ENCODE measurements around the gene ZNF430.
A peak's percentile ranks its signal among the peaks of the same experiment; 100 is the strongest.
"Not testable (repeated sequence)": the region's sequence is repeated elsewhere in the genome, so short reads cannot be mapped to it uniquely, and the experiment has no call there.

ZNF430 gene

DNA sequence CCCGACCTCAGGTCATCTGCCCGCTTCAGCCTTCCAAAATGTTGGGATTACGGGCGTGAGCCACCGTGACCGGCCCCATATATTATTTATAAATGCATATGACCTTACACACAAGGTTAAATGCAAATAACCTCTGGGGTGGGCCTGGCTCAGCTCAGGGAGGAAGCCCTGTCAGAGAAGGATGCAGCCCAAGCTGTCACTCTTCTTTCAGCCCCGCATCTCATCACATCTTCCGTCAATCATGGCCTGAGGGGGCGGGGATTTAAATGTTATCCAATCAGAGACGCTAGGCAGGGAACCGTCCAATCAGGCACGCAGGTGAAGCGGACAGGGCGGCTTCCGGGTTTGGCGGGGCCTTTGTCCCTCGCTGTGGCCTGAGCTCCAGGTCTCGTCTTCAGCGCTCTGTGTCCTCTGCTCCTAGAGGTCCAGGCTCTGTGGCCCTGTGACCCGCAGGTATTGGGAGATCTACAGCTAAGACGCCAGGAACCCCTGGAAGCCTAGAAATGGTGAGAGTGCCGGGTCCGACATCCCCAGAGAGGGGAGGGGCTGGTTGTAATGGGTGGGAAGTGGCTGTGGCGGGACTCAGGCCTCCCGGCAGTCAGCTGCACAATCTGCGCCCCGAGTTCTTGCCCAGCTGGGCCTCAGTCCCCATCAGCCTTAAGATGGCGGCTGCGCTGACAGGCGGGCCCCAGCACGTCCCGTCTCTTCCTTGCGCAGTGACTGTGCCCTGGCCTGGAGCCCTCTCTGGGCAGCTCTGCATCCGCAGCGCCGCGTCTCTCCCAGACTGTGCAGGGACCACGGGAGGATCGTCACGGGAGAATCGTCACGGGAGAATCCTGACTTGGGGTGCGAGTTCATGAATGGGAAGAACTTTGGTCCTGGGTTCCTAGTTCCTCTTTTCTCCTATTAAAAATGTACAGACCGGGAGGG, at the start of gene ZNF430:
ZNF430 (plus strand) TSS at position 360 of the 930 bp plus-strand sequence; CDS start at position 504, 144 bp downstream.
- DNase-seq = peak; percentile 93 to 96

DNA sequence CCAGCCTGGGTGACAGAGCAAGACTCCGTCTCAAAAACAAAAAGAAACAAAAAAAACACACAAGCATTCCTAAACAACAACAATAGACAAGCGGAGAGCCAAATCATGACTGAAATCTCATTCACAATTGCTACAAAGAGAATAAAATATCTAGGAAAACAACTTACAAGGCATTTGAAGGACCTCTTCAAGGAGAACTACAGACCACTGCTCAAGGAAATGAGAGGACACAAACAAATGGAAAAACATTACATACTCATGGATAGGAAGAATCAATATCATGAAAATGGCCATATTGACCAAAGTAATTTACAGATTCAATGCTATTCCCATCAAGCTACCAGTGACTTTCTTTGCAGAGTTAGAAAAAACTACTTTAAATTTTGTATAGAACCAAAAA, 27.7 kb upstream of the ZNF430 start:
- not testable (repeated sequence) for DNase-seq

- peak; percentile 88 to 93 for DNase-seq
Measured at GRCh38 chr19:20999731-21000352, 20.6 kb upstream of the ZNF430 start.

- DNase-seq = not testable (repeated sequence)
Measured at GRCh38 chr19:21021238-21021637, 781 bp downstream of the ZNF430 start.

GRCh38 chr19:21022996-21023395, 2.5 kb downstream of the ZNF430 start:
- no peak for DNase-seq

GRCh38 chr19:21023901-21024300, 3.4 kb downstream of the ZNF430 start:
- DNase-seq = no peak

- DNase-seq = no peak
Measured at GRCh38 chr19:21028969-21029268, 8.5 kb downstream of the ZNF430 start.

- DNase-seq = no peak
Measured at GRCh38 chr19:21045028-21045427, 24.6 kb downstream of the ZNF430 start.

DNA sequence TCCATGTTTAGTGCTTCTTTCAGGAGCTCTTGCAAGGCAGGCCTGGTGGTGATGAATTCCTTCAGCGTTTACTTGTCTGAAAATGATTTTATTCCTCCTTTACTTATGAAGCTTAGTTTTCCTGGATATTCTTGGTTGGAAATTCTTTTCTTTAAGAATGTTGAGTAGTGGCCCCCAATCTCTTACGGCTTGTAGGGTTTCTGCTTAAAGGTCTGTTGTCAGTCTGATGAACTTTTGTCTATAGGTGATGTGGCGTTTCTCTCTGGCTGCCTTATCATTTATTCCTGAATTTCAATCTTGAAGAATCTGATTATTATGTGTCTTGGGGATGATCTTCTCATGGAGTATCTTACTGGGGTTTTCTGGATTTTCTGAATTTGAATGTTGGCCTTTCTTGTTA, 26.0 kb downstream of the ZNF430 start:
- no peak for DNase-seq

- DNase-seq = no peak
Measured at GRCh38 chr19:21047716-21048115, 27.3 kb downstream of the ZNF430 start.

DNA sequence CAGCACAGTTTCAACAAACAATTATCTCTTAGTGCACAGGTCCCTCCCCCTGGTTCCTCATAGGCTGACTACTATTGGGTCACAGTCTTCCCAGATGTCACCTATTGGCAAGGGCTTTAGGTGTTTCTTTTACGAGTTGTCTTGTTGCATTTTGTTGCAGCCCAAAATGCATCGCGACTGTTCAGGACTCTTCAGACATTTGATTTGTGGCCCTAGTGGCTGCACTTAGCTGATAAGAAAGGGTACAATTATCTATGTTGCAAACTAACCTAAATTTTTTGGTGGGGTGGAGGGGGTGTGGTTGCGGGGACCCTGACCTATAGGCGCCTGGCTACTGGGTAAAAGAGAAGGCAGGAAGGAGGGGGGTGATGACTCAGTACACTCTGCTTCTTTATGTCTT, 32.4 kb downstream of the ZNF430 start:
- DNase-seq = no peak

GRCh38 chr19:21065336-21065735, 44.9 kb downstream of the ZNF430 start:
- no peak for DNase-seq

DNA sequence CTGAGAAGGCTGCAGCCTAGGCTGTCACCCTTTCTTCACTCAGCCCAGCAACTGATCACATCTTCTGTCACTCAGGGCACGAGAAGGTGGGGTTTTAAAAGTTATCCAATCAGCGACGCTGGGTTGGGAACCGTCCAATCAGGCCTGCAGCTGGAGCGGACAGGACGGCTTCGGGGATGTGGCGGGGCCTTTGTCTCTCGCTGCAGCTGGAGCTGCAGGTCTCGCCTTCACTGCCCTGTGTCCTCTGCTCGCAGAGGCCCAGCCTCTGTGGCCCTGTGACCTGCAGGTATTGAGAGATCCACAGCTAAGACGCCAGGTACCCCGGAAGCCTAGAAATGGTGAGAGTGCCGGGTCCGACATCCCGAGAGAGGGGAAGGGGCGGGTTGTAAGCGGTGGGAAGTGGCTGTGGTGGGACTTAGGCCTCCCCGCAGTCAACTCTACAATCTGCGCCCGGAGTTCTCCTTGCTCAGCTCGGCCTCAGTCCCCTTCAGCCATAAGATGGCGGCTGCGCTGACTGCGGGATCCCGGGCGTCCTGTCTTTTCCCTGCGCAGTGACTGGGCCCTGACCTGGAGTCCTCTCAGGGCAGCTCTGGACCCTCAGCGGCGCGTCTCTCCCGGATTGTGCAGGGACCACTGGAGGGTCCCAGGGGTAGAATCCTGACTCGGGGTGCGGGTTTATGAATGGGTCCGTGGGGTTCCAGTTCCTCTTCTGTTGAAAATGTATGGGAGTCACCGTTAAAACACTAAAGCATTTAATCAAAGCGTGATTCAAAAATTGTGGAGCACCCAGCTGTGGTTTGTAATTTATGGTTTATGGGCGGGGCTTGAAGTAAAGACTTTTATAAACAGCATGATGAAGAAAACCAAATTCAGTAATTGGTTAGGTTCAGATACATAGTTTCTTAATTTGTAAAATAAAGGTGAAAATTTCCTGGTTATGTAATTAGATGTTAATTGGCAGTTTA, 61.8 kb downstream of the ZNF430 start, which contains the start of gene ZNF714:
ZNF714 (plus strand) TSS at position 193 of the 965 bp plus-strand sequence. CDS start 16,066 bp downstream, outside the sequence.
- peak; percentile 87 to 91 for DNase-seq

- no peak for DNase-seq
Measured at GRCh38 chr19:21084343-21084742, 63.9 kb downstream of the ZNF430 start.

DNA sequence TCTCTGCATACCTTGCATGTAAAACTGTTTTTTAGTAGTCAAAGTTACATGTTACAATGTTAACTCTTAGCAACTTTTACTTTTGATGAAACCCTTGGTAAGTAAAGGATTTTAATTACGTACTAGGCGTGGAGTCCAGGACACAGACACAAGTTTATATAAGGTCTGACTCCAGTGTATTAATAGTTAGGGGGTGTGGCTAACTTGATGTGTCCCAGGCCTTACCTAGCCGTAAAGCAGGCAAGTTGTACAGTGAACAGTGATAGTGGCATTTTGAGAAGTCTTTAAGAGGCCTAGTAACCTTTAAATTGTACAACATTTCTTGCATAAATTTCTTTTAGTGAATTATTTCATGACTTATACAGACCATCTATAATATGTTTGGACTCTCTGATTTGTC, 67.4 kb downstream of the ZNF430 start:
- DNase-seq = no peak

- DNase-seq = no peak
Measured at GRCh38 chr19:21092109-21092508, 71.7 kb downstream of the ZNF430 start.

DNA sequence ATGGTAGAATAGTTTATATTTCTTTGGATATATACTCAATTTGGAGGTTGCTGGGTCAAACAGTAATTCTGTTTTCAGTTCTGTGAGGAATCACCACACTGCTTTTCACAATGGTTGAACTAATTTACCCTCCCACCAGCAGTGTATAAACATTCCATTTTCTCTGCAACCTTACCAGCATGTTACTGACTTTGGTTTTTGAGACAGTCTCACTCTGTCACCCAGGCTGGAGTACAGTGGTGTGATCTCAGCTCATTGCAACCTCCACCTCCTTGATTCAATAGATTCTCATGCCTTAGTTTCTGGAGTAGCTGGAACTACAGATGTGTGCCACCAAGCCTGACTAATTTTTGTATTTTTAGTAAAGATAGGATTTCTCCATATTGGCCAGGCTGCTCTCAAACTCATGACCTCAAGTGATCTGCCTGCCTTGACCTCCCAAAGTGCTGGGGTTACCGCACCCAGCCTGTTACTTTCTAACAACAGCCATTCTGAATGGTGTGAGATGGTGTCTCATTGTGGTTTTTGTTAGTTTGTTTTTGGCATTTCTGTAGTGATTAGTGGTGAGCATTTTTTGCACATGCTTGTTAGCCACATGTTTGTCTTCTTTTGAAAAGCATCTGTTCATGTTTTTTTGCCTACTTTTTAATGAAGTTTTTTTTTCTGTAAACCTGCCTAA, 74.0 kb downstream of the ZNF430 start:
- no peak for DNase-seq

DNA sequence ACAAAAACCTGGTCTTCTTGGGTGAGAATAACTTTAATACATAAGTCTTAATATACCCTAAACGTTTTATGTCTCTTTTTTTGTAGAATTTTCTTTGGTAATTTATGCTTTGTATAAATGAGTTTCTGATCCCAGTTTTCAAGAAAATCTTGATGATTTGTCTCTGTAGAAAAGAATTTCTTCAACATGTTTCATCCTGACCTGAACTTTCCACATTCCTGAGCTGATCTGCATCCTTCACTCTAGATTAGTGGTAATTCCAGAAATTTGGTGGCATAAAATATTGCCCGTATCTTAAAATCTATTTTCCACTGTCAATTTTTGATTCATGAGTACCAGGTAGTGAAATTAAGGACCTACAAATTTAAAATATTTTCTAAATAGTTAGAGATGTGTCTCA, 77.8 kb downstream of the ZNF430 start:
- DNase-seq = no peak

GRCh38 chr19:21101521-21102242, 81.2 kb downstream of the ZNF430 start:
- no peak for DNase-seq

GRCh38 chr19:21109116-21109515, 88.7 kb downstream of the ZNF430 start:
- no peak for DNase-seq

Data from CD4-positive, alpha-beta T cell treated with Interferon alpha-2 for 1 hour (primary cell).